B cell (primary cell): ENCODE measurements around the gene IFT43. TPM values are rescaled to one million over a fixed set of nuclear protein-coding genes. Genes with fewer than 3 reads are reported as not detected.

Experiments
- ATAC-seq: fragments of 200-7000 bp; cut with Tn5 transposase; one replicate; pipeline ENCODE4 v1.10.0; 2021; ENCODE audit warnings: low read depth, mild to moderate bottlenecking, moderate number of reproducible peaks, moderate library complexity
- CTCF ChIA-PET: fragments of 350-600 bp; sonication (Branson Sonifier 250); formaldehyde crosslinking; loops from one replicate; lab custom pipeline; 2021; ENCODE audit warnings: antibody characterized with exemption, inconsistent platforms; lab: Charles Lee
- POLR2A ChIA-PET: fragments of 350-600 bp; sonication (Branson Sonifier 250); formaldehyde crosslinking; loops from one replicate; lab custom pipeline; 2021; ENCODE audit warnings: antibody characterized with exemption; lab: Charles Lee
- DNase-seq: peaks from one replicate; pipeline ENCODE4 v3.0.0; 2013
- H2AFZ ChIP-seq: 2 replicates; pipeline ENCODE4 v1.6.1; 2012; ENCODE audit warnings: mild to moderate bottlenecking, low read depth, low read length; ENCODE audit not compliant: insufficient read depth, poor library complexity, severe bottlenecking
- H3K27ac ChIP-seq, 2 donors: 1 replicate in 1 of 2; 2 replicates in 1 of 2; pipeline ENCODE4 v1.5.1; 2012 to 2013; ENCODE audit warnings: low read length in 2 of 2, mild to moderate bottlenecking in 2 of 2, moderate library complexity in 1 of 2
- H3K27me3 ChIP-seq, 4 experiments: fragments of 200-600 bp in 1 of 4; sonication (generic) in 1 of 4; replicated peaks in 1 of 4; 1 replicate in 2 of 4; 2 replicates in 2 of 4; pipeline versions ENCODE4 v1.6.1 to v1.7.0; 2013 to 2016; ENCODE audit warnings: low read length in 3 of 4, mild to moderate bottlenecking in 2 of 4, mixed read lengths in 1 of 4, moderate library complexity in 1 of 4; ENCODE audit not compliant: insufficient read depth in 4 of 4, control insufficient read depth in 3 of 4; ENCODE audit errors: control extremely low read depth in 1 of 4
- H3K36me3 ChIP-seq, 2 experiments: replicated peaks in 1 of 2; 1 replicate in 1 of 2; 2 replicates in 1 of 2; pipeline versions ENCODE4 v1.6.1 to v1.7.1; 2013; ENCODE audit warnings: low read length in 1 of 2; ENCODE audit not compliant: insufficient read depth in 2 of 2, control insufficient read depth in 1 of 2; ENCODE audit errors: control extremely low read depth in 1 of 2, extremely low read depth in 1 of 2
- H3K4me1 ChIP-seq, 2 donors: fragments of 200-600 bp in 1 of 2; sonication (generic) in 1 of 2; 1 replicate in 1 of 2; 2 replicates in 1 of 2; pipeline versions ENCODE4 v1.5.1 to v1.6.1; 2013 to 2017; ENCODE audit warnings: low read length in 2 of 2; ENCODE audit not compliant: control insufficient read depth in 2 of 2, insufficient read depth in 2 of 2
- H3K4me2 ChIP-seq: replicated peaks from 2 replicates; pipeline ENCODE3; 2012; ENCODE audit warnings: mild to moderate bottlenecking, low read depth, low read length; ENCODE audit not compliant: poor library complexity, severe bottlenecking
- H3K4me3 ChIP-seq, 5 experiments: fragments of 200-600 bp in 1 of 5; sonication (generic) in 1 of 5; 1 replicate in 3 of 5; 2 replicates in 2 of 5; pipeline versions ENCODE4 v1.5.1 to v1.7.0; 2011 to 2016; ENCODE audit warnings: low read length in 4 of 5, mild to moderate bottlenecking in 4 of 5, low read depth in 2 of 5, control low read depth in 1 of 5, moderate library complexity in 1 of 5; ENCODE audit not compliant: insufficient read depth in 1 of 5; ENCODE audit errors: control extremely low read depth in 1 of 5, extremely low read depth in 1 of 5
- H3K79me2 ChIP-seq: fragments of 200-600 bp; sonication (generic); one replicate; pipeline ENCODE4 v1.6.0; 2016; ENCODE audit warnings: low read length; ENCODE audit not compliant: control insufficient read depth, insufficient read depth
- H3K9ac ChIP-seq: fragments of 200-600 bp; sonication (generic); 2 replicates; pipeline ENCODE4 v1.6.1; 2017; ENCODE audit warnings: mild to moderate bottlenecking, low read length, moderate library complexity
- H3K9me3 ChIP-seq, 3 donors: one replicate each; pipeline versions ENCODE4 v1.6.1 to v1.7.1; 2013; ENCODE audit warnings: low read length in 2 of 3; ENCODE audit not compliant: control insufficient read depth in 2 of 3, insufficient read depth in 1 of 3; ENCODE audit errors: control extremely low read depth in 1 of 3
- H4K20me1 ChIP-seq: 2 replicates; pipeline ENCODE4 v1.6.0; 2012; ENCODE audit warnings: mild to moderate bottlenecking, low read length; ENCODE audit not compliant: insufficient read depth, control insufficient read depth, poor library complexity, severe bottlenecking
- H3K27ac Mint-ChIP-seq: one replicate; pipeline ENCODE4 v1.8.0; 2021; ENCODE audit warnings: mixed read lengths
- H3K27me3 Mint-ChIP-seq: one replicate; pipeline ENCODE4 v1.8.0; 2021; ENCODE audit warnings: mixed read lengths
- H3K4me1 Mint-ChIP-seq: one replicate; pipeline ENCODE4 v1.8.0; 2021; ENCODE audit warnings: mixed read lengths
- H3K4me3 Mint-ChIP-seq: one replicate; pipeline ENCODE4 v1.8.0; 2021; ENCODE audit warnings: mixed read lengths
- H3K9me3 Mint-ChIP-seq: one replicate; pipeline ENCODE4 v1.8.0; 2022; ENCODE audit warnings: mixed read lengths; ENCODE audit not compliant: insufficient read depth
- EZH2 ChIP-seq: IDR thresholded peaks from 2 replicates; pipeline ENCODE4 v1.6.1; 2012; ENCODE audit warnings: borderline replicate concordance, low read depth, mild to moderate bottlenecking, moderate library complexity, low read length; ENCODE audit not compliant: insufficient read depth, poor library complexity, severe bottlenecking
- WGBS: methylation state at CpG from one replicate; pipeline ENCODE4 v1.1.5; 2013; ENCODE audit warnings: missing lambda C conversion rate; ENCODE audit not compliant: insufficient coverage; 5-methylcytosine and 5-hydroxymethylcytosine counted together
- intact Hi-C: fragments of 100-400 bp; cut with micrococcal nuclease; formaldehyde crosslinking; loops from one replicate; pipeline ENCODE4 v1.10.0; 2022
- polyA plus RNA-seq: library from polyadenylated mRNA; depleted of rRNA; stranded (reverse); fragments of >200 nt; gene quantifications from 2 replicates; pipeline ENCODE4 v1.2.3, GENCODE V29; 2012
- total RNA-seq, 2 donors: library from RNA; stranded (reverse); fragments of 120-200 nt in 1 of 2; gene quantifications; 1 replicate in 1 of 2; 2 replicates in 1 of 2; pipeline versions ENCODE4 v1.2.3 to v1.2.4, GENCODE V29; 2013 to 2022
- TF ChIP-seq, protein P1 (sequence below): fragments of 200-600 bp; IDR thresholded peaks from one replicate; pipeline ENCODE4 v1.8.0; 2022; ENCODE audit warnings: antibody characterized with exemption, mild to moderate bottlenecking

The IFT43 gene
- total and polyA plus RNA-seq, 2 donors (not counting 1 experiment from before 2014, with no cell fraction given), result 14.7 to 21.5 TPM

DNA sequence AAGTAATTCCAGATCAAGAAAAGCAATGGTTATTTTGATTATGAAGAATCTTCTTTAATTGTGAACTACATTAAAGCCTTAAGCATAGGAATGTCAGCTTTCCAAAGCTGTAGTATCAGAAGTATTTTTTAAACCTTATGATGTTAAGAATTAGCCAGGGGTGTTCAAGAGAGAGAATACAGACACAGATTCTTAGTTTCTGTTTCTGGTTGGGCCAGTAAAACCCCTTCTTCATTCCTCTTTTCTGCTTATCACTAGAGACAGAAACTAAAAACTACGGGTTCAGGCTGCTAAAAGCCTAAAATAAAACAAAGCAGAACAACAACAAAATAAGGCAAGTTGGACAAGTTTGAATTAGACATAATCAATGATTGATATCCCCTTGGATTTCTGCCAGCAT is 38.2 kb downstream of the IFT43 start:
- Histone ChIP-seq H2AFZ (no peak overlapping the region), H3K4me2 (no peak overlapping the region), H3K36me3 (peaks cover 3 to 12% of the 10 kb centered on the region in 2 experiments), H3K4me3 (no peak overlapping the region), H3K27me3 (no peaks in the 10 kb centered on the region), H3K9ac (no peak overlapping the region), H4K20me1 (no peaks in the 10 kb centered on the region), H3K4me1 (no peaks in the 10 kb centered on the region), H3K79me2 (peaks cover 6% of the 10 kb centered on the region), H3K9me3 (peaks cover 0 to 13% (median 11%) of the 10 kb centered on the region in 3 donors), H3K27ac (no peak overlapping the region)
- intact Hi-C loops, result no loop called here
- TF ChIP-seq, protein P1, sequence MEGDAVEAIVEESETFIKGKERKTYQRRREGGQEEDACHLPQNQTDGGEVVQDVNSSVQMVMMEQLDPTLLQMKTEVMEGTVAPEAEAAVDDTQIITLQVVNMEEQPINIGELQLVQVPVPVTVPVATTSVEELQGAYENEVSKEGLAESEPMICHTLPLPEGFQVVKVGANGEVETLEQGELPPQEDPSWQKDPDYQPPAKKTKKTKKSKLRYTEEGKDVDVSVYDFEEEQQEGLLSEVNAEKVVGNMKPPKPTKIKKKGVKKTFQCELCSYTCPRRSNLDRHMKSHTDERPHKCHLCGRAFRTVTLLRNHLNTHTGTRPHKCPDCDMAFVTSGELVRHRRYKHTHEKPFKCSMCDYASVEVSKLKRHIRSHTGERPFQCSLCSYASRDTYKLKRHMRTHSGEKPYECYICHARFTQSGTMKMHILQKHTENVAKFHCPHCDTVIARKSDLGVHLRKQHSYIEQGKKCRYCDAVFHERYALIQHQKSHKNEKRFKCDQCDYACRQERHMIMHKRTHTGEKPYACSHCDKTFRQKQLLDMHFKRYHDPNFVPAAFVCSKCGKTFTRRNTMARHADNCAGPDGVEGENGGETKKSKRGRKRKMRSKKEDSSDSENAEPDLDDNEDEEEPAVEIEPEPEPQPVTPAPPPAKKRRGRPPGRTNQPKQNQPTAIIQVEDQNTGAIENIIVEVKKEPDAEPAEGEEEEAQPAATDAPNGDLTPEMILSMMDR, result no peak
- no peak for TF ChIP-seq EZH2
- Mint-ChIP-seq H3K9me3 (peaks cover 11% of the 10 kb centered on the region), H3K27ac (no peak overlapping the region), H3K4me1 (no peaks in the 10 kb centered on the region), H3K27me3 (no peaks in the 10 kb centered on the region), H3K4me3 (no peak overlapping the region)
- DNase-seq, result no peak
- CTCF ChIA-PET, result no interaction called here
- POLR2A ChIA-PET, result no interaction called here
- no peak for ATAC-seq
- no CpG with 5 or more reads among the region's 1 CpG for WGBS

DNA sequence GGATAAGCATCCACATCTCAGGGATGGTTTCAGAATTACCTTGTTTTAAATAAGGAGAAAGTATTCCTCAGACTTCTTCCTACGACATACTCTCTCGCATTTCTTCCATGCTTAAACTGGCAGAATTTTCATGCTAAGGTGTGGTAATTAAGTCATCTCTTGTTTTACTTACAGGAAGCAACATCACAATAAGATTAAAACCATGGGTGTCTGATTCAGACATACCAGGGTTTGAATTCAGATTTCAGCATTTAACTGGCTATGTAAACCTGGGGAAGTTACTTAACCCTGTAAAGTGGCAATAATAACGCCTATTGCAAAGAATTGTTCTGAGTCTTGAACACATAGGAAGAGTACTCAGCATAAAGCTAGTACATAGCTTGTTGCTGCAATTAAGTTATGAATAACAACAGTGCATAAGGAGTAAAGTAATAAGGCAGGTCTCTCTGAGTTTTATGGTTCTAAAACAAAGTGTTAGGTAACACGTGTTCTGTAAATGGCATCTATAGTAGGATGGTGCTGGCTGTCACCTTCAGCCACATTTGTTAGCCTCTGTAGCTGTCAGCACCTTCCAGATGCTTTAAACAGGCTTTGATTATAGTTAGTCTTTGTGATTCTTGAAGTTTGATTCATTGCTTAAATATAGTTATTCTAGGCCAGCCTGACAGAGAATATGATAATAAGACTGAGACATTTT is 38.8 kb downstream of the IFT43 start:
- H3K79me2 ChIP-seq, result peaks cover 6% of the 10 kb centered on the region
- Mint-ChIP-seq H3K4me3 (no peak overlapping the region), H3K27me3 (no peaks in the 10 kb centered on the region), H3K4me1 (no peaks in the 10 kb centered on the region), H3K9me3 (peaks cover 7% of the 10 kb centered on the region), H3K27ac (no peak overlapping the region)
- 100% methylated on average over 2 of the region's 4 CpGs for WGBS
- no peak for DNase-seq
- TF ChIP-seq, protein P1, result no peak
- no peak overlapping the region for H2AFZ ChIP-seq
- H3K9ac ChIP-seq, result no peak overlapping the region
- no peaks in the 10 kb centered on the region for H4K20me1 ChIP-seq
- H3K36me3 ChIP-seq, result peaks cover 3 to 12% of the 10 kb centered on the region in 2 experiments
- H3K4me1 ChIP-seq, result no peaks in the 10 kb centered on the region
- ChIA-PET POLR2A (no interaction called here), CTCF (no interaction called here)
- peaks cover 0 to 13% (median 8%) of the 10 kb centered on the region in 3 donors for H3K9me3 ChIP-seq
- no peak overlapping the region for H3K27ac ChIP-seq
- H3K4me2 ChIP-seq, result no peak overlapping the region
- no peak overlapping the region for H3K4me3 ChIP-seq
- ATAC-seq, result no peak
- H3K27me3 ChIP-seq, result no peaks in the 10 kb centered on the region
- intact Hi-C loops, result no loop called here
